ENCODE measurements around the gene CLIC4.

GRCh38 chr1:24732186-24732885, 12.9 kb upstream of the CLIC4 start:
- no peak for TF ChIP-seq CTCF (IDR thresholded peaks at IDR 0.05)
- no peak for TF ChIP-seq POLR2A (IDR thresholded peaks at IDR 0.05)

All from Peyer's patch (tissue), 4 donors.